HG02763 (cell line): Measurements from ENCODE around the gene TNXB.
"Not testable (repeated sequence)": the region's sequence is repeated elsewhere in the genome, so short reads cannot be mapped to it uniquely, and the experiment has no call there.

ENCODE experiments used
- ATAC-seq: cut with Tn5 transposase; IDR thresholded peaks from one replicate; pipeline ENCODE4 v1.9.1; 2021; ENCODE audit warnings: mild to moderate bottlenecking, moderate library complexity; ENCODE audit not compliant: unreplicated experiment

Gene TNXB

GRCh38 chr6:32146287-32146686 is 37.1 kb upstream of the TNXB start:
- ATAC-seq = no peak

- not testable (repeated sequence) for ATAC-seq
These were observed 35.1 kb upstream of the TNXB start for GRCh38 chr6:32144238-32144637.

GRCh38 chr6:32140420-32141046 is 31.4 kb upstream of the TNXB start:
- ATAC-seq = no peak

GRCh38 chr6:32139590-32139989 is 30.5 kb upstream of the TNXB start:
- ATAC-seq = no peak

GRCh38 chr6:32137454-32137853 is 28.3 kb upstream of the TNXB start:
- no peak for ATAC-seq

GRCh38 chr6:32133786-32134185 is 24.6 kb upstream of the TNXB start:
- no peak for ATAC-seq

- ATAC-seq = no peak
These were observed 23.0 kb upstream of the TNXB start for GRCh38 chr6:32132110-32132509.

- no peak for ATAC-seq
These were observed 22.4 kb upstream of the TNXB start for GRCh38 chr6:32131439-32131948.

- no peak for ATAC-seq
These were observed 20.4 kb upstream of the TNXB start for GRCh38 chr6:32129297-32130088.

GRCh38 chr6:32128751-32129296 is 19.7 kb upstream of the TNXB start:
- ATAC-seq = no peak

GRCh38 chr6:32127717-32128592 is 18.8 kb upstream of the TNXB start, which contains the start of gene ATF6B:
ATF6B (minus strand) TSS chr6:32128246; CDS start chr6:32128207, 39 bp downstream.
- ATAC-seq = peak; percentile 89

- ATAC-seq = no peak
These were observed 18.2 kb upstream of the TNXB start for GRCh38 chr6:32127409-32127716.

- ATAC-seq = no peak
These were observed 17.7 kb upstream of the TNXB start for GRCh38 chr6:32126880-32127279.

- no peak for ATAC-seq
These were observed 14.5 kb upstream of the TNXB start for GRCh38 chr6:32123681-32124080.

GRCh38 chr6:32120573-32121059 is 11.5 kb upstream of the TNXB start:
- ATAC-seq = no peak

- no peak for ATAC-seq
These were observed 9.9 kb upstream of the TNXB start for GRCh38 chr6:32118782-32119628.

GRCh38 chr6:32117461-32117860 is 8.3 kb upstream of the TNXB start:
- no peak for ATAC-seq

GRCh38 chr6:32116674-32117073 is 7.5 kb upstream of the TNXB start:
- no peak for ATAC-seq

GRCh38 chr6:32115623-32116022 is 6.5 kb upstream of the TNXB start:
- ATAC-seq = no peak

- ATAC-seq = no peak
These were observed 5.7 kb upstream of the TNXB start for GRCh38 chr6:32114796-32115195.
